Prostate gland (tissue), 2 donors: Measurements from ENCODE around the gene SPTY2D1.

ENCODE experiments used
- CTCF ChIP-seq, 4 experiments: fragments of 200-600 bp in 2 of 4; fragments of 450-650 bp in 2 of 4; sonication (generic) in 2 of 4; IDR thresholded peaks; 1 replicate in 3 of 4; 2 replicates in 1 of 4; pipeline ENCODE4 v1.5.1; 2016 to 2019; ENCODE audit warnings: antibody characterized with exemption in 4 of 4, mild to moderate bottlenecking in 2 of 4, moderate library complexity in 2 of 4
- POLR2AphosphoS5 ChIP-seq: sonication (generic); formaldehyde crosslinking; IDR thresholded peaks from one replicate; pipeline ENCODE4 v1.6.1; 2017; ENCODE audit warnings: antibody characterized with exemption

GRCh38 chr11:18617688-18618341 lies 16.3 kb downstream of the SPTY2D1 start:
- TF ChIP-seq POLR2AphosphoS5 (no peak), CTCF (IDR thresholded peaks at IDR 0.05) (no peak)
